Mucosa of stomach (tissue), 1 donor: Measurements from ENCODE around the gene HPCAL1.

Experiments used
- H3K27me3 ChIP-seq: one replicate; pipeline ENCODE4 v1.7.0; 2013; ENCODE audit warnings: mild to moderate bottlenecking, low read length; ENCODE audit not compliant: control insufficient read depth, insufficient read depth
- H3K36me3 ChIP-seq: one replicate; pipeline ENCODE4 v1.7.0; 2013; ENCODE audit warnings: low read length; ENCODE audit not compliant: control insufficient read depth, insufficient read depth
- H3K4me1 ChIP-seq: one replicate; pipeline ENCODE4 v1.7.0; 2013; ENCODE audit warnings: mild to moderate bottlenecking, low read length; ENCODE audit not compliant: control insufficient read depth, insufficient read depth
- H3K4me3 ChIP-seq: one replicate; pipeline ENCODE4 v1.7.0; 2013; ENCODE audit warnings: low read length
- H3K9ac ChIP-seq: one replicate; pipeline ENCODE4 v1.7.0; 2013; ENCODE audit warnings: mild to moderate bottlenecking, low read length, moderate library complexity
- H3K9me3 ChIP-seq: one replicate; pipeline ENCODE4 v1.7.0; 2013; ENCODE audit warnings: mild to moderate bottlenecking, low read length, moderate library complexity; ENCODE audit not compliant: control insufficient read depth
- donor health status: Pancreatic carcinoma.

The HPCAL1 gene

GRCh38 chr2:10382354-10383061, 79.8 kb downstream of the HPCAL1 start:
- H3K4me1 ChIP-seq, result peaks cover 97% of the 10 kb centered on the region
- H3K9me3 ChIP-seq, result no peaks in the 10 kb centered on the region
- H3K36me3 ChIP-seq, result no peaks in the 10 kb centered on the region
- H3K27me3 ChIP-seq, result no peaks in the 10 kb centered on the region
- H3K9ac ChIP-seq, result no peak overlapping the region
- peak overlapping the region; percentile 6 for H3K4me3 ChIP-seq

GRCh38 chr2:10383960-10384734, 81.4 kb downstream of the HPCAL1 start:
- no peaks in the 10 kb centered on the region for H3K9me3 ChIP-seq
- H3K4me1 ChIP-seq, result peaks cover 95% of the 10 kb centered on the region
- no peak overlapping the region for H3K9ac ChIP-seq
- no peaks in the 10 kb centered on the region for H3K36me3 ChIP-seq
- H3K4me3 ChIP-seq, result no peak overlapping the region
- H3K27me3 ChIP-seq, result no peaks in the 10 kb centered on the region

GRCh38 chr2:10385501-10385900, 82.8 kb downstream of the HPCAL1 start:
- H3K27me3 ChIP-seq, result no peaks in the 10 kb centered on the region
- peaks cover 95% of the 10 kb centered on the region for H3K4me1 ChIP-seq

DNA sequence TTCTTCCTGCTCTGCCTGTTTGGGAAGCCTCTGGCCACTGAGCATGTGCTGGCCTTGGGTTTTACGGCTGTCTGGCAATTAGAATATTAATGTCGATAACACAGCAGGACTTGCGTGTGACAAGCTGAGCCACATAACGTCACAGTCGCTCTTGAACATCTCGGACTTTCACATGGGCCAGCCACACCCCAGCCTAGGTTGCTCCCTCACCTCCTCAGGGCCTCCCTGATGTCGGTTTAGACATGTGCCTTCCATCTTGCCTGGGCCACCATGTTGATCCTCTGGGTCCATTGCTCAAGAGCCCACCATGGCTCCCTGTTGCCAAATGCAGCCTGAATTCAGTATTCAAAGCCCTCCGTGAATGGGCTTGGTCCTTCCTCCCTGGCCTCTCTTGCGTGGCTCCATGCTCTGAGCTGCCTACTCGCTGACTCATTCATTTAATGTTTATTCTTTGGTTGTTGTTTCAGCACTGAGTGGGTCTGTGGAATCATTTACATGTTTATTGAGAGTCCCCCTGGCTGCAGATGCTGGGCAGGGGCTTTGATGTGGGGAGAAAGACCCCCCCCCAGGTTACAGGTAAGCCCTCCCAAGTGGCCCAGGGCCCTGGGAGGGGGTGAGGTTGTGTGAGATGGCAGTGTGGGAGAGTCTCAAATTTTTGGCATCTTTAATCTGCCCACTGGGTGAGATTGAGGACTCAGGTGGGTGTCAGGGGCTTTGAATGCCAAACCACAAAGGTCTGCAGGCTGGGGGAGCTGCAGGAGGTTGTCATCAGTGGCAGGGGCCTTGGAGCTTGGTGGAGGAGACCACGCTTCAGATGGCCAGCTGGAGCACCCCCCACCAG, 83.4 kb downstream of the HPCAL1 start:
- no peaks in the 10 kb centered on the region for H3K27me3 ChIP-seq
- no peak overlapping the region for H3K9ac ChIP-seq
- H3K9me3 ChIP-seq, result no peaks in the 10 kb centered on the region
- peaks cover 95% of the 10 kb centered on the region for H3K4me1 ChIP-seq
- H3K4me3 ChIP-seq, result no peak overlapping the region
- H3K36me3 ChIP-seq, result no peaks in the 10 kb centered on the region

More at GRCh38 chr2:10385501-10385900, 82.8 kb downstream of the HPCAL1 start:
- Histone ChIP-seq H3K9ac (no peak overlapping the region), H3K4me3 (no peak overlapping the region), H3K36me3 (no peaks in the 10 kb centered on the region), H3K9me3 (no peaks in the 10 kb centered on the region)

DNA sequence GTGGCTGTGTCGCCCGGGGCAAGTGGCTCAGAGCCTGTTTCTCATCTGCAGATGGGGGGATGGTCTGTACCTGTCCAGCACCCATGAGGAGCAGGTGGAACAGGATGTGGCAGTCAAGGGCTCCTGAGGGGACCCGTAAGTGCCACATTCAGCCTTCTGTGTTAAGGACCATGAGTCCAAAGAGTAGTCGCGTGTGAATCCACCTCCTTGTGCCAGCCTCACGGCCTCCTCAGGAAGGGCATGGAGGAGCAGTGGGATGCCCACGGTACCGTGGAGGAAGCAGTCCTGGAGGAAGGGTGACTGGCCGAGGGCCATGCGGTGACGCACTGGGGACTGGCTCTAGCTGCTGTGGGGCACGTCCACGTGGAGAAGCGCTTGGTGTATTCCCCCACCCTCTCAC, 84.3 kb downstream of the HPCAL1 start:
- Histone ChIP-seq H3K4me1 (peaks cover 93% of the 10 kb centered on the region), H3K9me3 (no peaks in the 10 kb centered on the region), H3K4me3 (no peak overlapping the region), H3K27me3 (no peaks in the 10 kb centered on the region), H3K9ac (no peak overlapping the region), H3K36me3 (no peaks in the 10 kb centered on the region)

GRCh38 chr2:10388954-10389560, 86.4 kb downstream of the HPCAL1 start:
- no peaks in the 10 kb centered on the region for H3K9me3 ChIP-seq
- no peaks in the 10 kb centered on the region for H3K36me3 ChIP-seq
- H3K4me1 ChIP-seq, result peaks cover 93% of the 10 kb centered on the region
- no peaks in the 10 kb centered on the region for H3K27me3 ChIP-seq
- H3K4me3 ChIP-seq, result no peak overlapping the region
- H3K9ac ChIP-seq, result no peak overlapping the region

DNA sequence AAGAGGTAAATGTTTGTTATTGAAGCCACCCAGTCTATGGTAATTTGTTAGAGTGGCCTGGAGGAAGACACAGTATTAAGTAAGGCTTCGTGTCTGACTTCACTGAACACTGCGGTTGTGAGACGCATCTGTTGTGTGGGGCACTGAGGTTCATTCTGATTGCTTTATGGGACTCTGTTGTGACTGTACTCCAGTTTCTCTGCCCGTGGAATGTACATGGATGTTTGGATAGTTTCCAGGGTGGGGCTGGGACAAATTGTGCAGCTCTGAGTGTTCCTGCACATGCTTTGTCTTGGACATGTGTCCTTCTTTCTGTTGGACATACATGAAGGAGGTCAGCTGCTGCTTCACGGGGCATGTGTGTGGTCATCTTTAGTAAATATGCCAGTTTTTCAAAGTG, 86.9 kb downstream of the HPCAL1 start:
- no peaks in the 10 kb centered on the region for H3K9me3 ChIP-seq
- H3K36me3 ChIP-seq, result no peaks in the 10 kb centered on the region
- no peak overlapping the region for H3K9ac ChIP-seq
- peaks cover 91% of the 10 kb centered on the region for H3K4me1 ChIP-seq
- H3K4me3 ChIP-seq, result no peak overlapping the region
- H3K27me3 ChIP-seq, result no peaks in the 10 kb centered on the region

DNA sequence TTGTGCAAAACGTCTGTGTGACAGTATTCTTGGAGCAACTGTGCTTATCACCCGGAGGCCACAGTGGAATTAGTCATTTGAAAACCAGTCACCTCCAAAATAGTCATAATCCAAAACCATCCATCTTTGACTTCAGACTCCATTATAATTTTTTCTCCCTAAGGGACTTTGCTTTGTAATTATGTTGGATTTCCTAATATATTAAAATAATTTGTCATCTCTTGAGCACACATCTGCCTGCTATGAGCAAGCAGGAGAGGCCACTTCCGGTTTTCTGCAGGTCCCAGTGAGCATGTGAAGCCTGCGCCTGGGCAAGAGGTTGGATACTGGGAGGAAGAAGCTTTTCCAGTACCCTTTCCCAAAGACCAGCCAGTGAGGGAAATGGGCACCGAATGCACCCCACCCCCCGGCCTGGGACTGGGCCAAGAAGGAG, 87.7 kb downstream of the HPCAL1 start:
- H3K9me3 ChIP-seq, result no peaks in the 10 kb centered on the region
- no peak overlapping the region for H3K9ac ChIP-seq
- no peaks in the 10 kb centered on the region for H3K27me3 ChIP-seq
- H3K36me3 ChIP-seq, result no peaks in the 10 kb centered on the region
- H3K4me3 ChIP-seq, result no peak overlapping the region
- H3K4me1 ChIP-seq, result peaks cover 83% of the 10 kb centered on the region

DNA sequence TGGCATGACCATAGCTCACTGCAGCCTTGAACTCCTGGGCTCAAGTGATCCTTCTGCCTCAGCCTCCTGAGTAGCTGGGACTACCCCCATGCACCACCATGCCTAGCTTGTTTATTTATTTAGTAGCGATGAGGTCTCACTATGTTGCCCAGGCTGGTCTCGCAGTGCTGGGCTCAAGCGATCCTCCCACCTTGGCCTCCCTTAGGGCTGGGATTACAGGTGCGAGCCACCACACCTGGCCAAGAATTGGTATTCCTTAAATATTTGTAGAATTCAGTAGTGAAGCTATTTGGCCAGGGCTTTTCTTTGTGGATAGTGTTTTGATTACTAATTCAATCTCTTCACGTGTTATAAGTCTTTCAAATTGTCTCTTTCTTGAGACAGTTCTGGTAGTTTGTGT, 89.4 kb downstream of the HPCAL1 start:
- H3K27me3 ChIP-seq, result no peaks in the 10 kb centered on the region
- peaks cover 72% of the 10 kb centered on the region for H3K4me1 ChIP-seq
- no peaks in the 10 kb centered on the region for H3K36me3 ChIP-seq
- H3K9me3 ChIP-seq, result no peaks in the 10 kb centered on the region
- no peak overlapping the region for H3K4me3 ChIP-seq
- H3K9ac ChIP-seq, result no peak overlapping the region

GRCh38 chr2:10392548-10392947, 89.8 kb downstream of the HPCAL1 start:
- Histone ChIP-seq H3K36me3 (no peaks in the 10 kb centered on the region), H3K9ac (no peak overlapping the region), H3K27me3 (no peaks in the 10 kb centered on the region), H3K9me3 (no peaks in the 10 kb centered on the region), H3K4me3 (no peak overlapping the region), H3K4me1 (peaks cover 69% of the 10 kb centered on the region)

DNA sequence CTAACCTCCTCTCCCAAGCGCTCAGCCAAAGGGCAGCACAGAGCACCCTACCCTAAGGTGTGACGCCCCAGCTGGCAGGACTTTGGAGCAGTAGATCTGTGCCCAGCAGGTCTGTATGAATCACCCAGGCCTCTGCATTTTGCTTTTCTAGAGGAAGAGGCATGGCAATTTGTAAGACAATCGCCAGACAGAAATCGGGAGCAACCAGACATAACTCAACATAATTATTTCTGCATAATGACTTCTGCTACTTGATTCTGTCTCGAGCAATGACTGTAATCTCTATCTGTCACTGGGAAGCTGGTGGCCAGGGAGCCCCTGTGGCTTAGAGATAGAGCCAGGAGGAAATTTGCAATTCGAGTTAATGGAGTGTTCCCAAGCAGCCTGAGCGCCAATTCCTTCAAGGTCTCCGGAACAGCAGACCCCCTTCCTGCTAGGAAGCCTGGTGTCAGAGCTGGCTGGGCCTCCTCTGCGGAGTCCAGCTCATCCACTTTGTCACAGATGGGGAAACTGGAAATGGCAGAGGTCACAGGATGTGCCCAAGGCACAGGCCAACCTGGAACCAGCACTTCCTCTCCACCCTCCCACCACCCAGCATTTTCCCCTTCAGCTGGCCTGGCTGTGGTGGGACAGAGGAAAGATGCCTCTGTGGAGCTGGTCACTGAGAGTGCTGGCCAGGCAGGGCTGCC, 90.4 kb downstream of the HPCAL1 start:
- Histone ChIP-seq H3K36me3 (no peaks in the 10 kb centered on the region), H3K9me3 (no peaks in the 10 kb centered on the region), H3K4me3 (no peak overlapping the region), H3K9ac (no peak overlapping the region), H3K27me3 (no peaks in the 10 kb centered on the region), H3K4me1 (peaks cover 69% of the 10 kb centered on the region)
